MM.1S (cell line): ENCODE results near the gene VMP1.
A peak's percentile ranks its signal among the peaks of the same experiment; 100 is the strongest.

Experiments used
- DNase-seq: peaks from one replicate; pipeline ENCODE4 v3.0.0-alpha.2; 2015
- H2AFZ ChIP-seq: fragments of 300-600 bp; sonication (generic); 2 replicates; pipeline ENCODE4 v1.6.0; 2016; ENCODE audit warnings: antibody characterized with exemption, low read length
- H3F3A ChIP-seq: fragments of 300-600 bp; sonication (generic); 2 replicates; pipeline ENCODE4 v1.6.1; 2016; ENCODE audit warnings: mild to moderate bottlenecking, antibody characterized with exemption, low read length, moderate library complexity, mixed read lengths; ENCODE audit not compliant: insufficient read depth
- H3K27ac ChIP-seq: fragments of 300-600 bp; sonication (generic); 2 replicates; pipeline ENCODE4 v1.5.1; 2016; ENCODE audit warnings: mild to moderate bottlenecking, low read length
- H3K27me3 ChIP-seq: fragments of 300-600 bp; sonication (generic); replicated peaks from 2 replicates; pipeline ENCODE4 v1.6.0; 2016; ENCODE audit warnings: low read length; ENCODE audit not compliant: insufficient read depth
- H3K36me3 ChIP-seq: fragments of 300-600 bp; sonication (generic); replicated peaks from 2 replicates; pipeline ENCODE4 v1.6.1; 2016; ENCODE audit warnings: mild to moderate bottlenecking, low read length, mixed read lengths; ENCODE audit not compliant: insufficient read depth
- H3K4me1 ChIP-seq: fragments of 300-600 bp; sonication (generic); 2 replicates; pipeline ENCODE4 v1.6.1; 2016; ENCODE audit warnings: low read length, mixed read lengths
- H3K4me2 ChIP-seq: fragments of 300-600 bp; sonication (generic); 2 replicates; pipeline ENCODE4 v1.6.0; 2016; ENCODE audit warnings: low read depth, low read length
- H3K4me3 ChIP-seq: fragments of 300-600 bp; sonication (generic); 2 replicates; pipeline ENCODE4 v1.5.1; 2016; ENCODE audit warnings: low read length, mixed read lengths
- H3K79me2 ChIP-seq: fragments of 300-600 bp; sonication (generic); 2 replicates; pipeline ENCODE4 v1.6.1; 2016; ENCODE audit warnings: mixed run types, low read length, mixed read lengths
- H3K9ac ChIP-seq: fragments of 300-600 bp; sonication (generic); 2 replicates; pipeline ENCODE4 v1.6.1; 2016; ENCODE audit warnings: low read length, mixed read lengths
- H3K9me2 ChIP-seq: fragments of 300-600 bp; sonication (generic); replicated peaks from 2 replicates; pipeline ENCODE4 v1.6.1; 2016; ENCODE audit warnings: mild to moderate bottlenecking, low read length, mixed read lengths; ENCODE audit not compliant: insufficient read depth
- H3K9me3 ChIP-seq: fragments of 300-600 bp; sonication (generic); replicated peaks from 2 replicates; pipeline ENCODE4 v1.6.1; 2016; ENCODE audit warnings: mild to moderate bottlenecking, low read length, mixed read lengths; ENCODE audit not compliant: insufficient read depth
- H4K20me1 ChIP-seq: fragments of 300-600 bp; sonication (generic); 2 replicates; pipeline ENCODE4 v1.6.1; 2016; ENCODE audit warnings: mild to moderate bottlenecking, low read length, moderate library complexity, mixed read lengths; ENCODE audit not compliant: insufficient read depth
- CTCF ChIP-seq: fragments of 300-600 bp; sonication (generic); IDR thresholded peaks from 2 replicates; pipeline ENCODE4 v1.5.1; 2016; ENCODE audit warnings: antibody characterized with exemption, low read length, mixed read lengths
- EZH2 ChIP-seq: fragments of 300-600 bp; sonication (generic); optimal IDR thresholded peaks from 2 replicates; pipeline ENCODE3; 2017; ENCODE audit warnings: low read depth, mild to moderate bottlenecking, antibody characterized with exemption, low read length, mixed read lengths
- EZH2phosphoT487 ChIP-seq: fragments of 300-600 bp; sonication (generic); IDR thresholded peaks from 2 replicates; pipeline ENCODE4 v1.6.1; 2018; ENCODE audit warnings: antibody characterized with exemption, low read length

The VMP1 gene

DNA sequence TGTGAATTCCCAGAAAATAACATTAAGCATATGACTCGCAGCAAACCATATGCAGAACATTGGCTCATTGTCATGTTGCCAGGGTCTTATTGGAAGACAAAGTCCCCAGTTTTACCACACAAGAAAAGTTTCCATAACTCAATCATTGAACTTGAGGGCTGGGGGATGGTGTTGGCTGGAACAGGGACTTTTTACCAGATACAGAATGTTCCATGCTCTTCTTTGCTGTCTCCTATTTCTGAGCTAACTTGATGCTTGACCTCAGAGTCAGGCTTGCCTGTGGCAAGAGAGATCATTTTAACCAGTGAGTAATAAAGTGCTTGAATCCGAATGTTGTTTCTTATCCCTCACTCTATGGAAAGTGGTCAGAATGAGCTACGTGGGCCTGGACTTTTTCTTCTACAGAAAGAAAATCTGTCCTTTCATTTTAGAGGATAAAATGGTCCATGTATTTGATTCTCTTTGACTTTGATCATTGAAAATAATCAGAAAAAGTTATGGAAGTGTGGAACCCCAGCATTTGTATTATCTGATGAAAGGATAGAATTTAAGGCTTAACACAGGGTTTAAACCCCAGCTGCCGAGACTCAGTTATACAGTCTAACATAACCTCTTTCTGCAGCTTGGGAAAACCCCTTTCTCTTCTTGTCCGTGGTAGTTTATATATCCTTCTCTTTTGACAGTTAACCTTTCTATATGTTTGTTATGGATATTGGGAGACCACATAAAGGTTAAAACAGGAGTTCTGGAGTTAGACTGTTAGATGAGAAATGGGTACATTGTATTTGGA lies 118.3 kb downstream of the VMP1 start:
- H3K9ac ChIP-seq, result no peak overlapping the region
- H3K4me3 ChIP-seq, result no peak overlapping the region
- no peaks in the 10 kb centered on the region for H3K9me2 ChIP-seq
- H3K9me3 ChIP-seq, result no peaks in the 10 kb centered on the region
- H3F3A ChIP-seq, result peaks cover 22% of the 10 kb centered on the region
- no peak for DNase-seq
- TF ChIP-seq EZH2, result no peak
- no peak for TF ChIP-seq CTCF
- TF ChIP-seq EZH2phosphoT487, result no peak
- no peaks in the 10 kb centered on the region for H3K79me2 ChIP-seq
- H3K27me3 ChIP-seq, result no peaks in the 10 kb centered on the region
- H3K4me2 ChIP-seq, result no peak overlapping the region; the same call in 1 of the 2 replicates
- H3K27ac ChIP-seq, result no peak overlapping the region
- no peak overlapping the region for H2AFZ ChIP-seq
- no peaks in the 10 kb centered on the region for H4K20me1 ChIP-seq
- no peaks in the 10 kb centered on the region for H3K36me3 ChIP-seq
- H3K4me1 ChIP-seq, result peaks cover 54% of the 10 kb centered on the region

- H3F3A ChIP-seq, result peaks cover 22% of the 10 kb centered on the region
- peaks cover 56% of the 10 kb centered on the region for H3K4me1 ChIP-seq
- H3K27me3 ChIP-seq, result no peaks in the 10 kb centered on the region
- H3K9ac ChIP-seq, result no peak overlapping the region
- H3K9me3 ChIP-seq, result no peaks in the 10 kb centered on the region
- peak; percentile 59 for DNase-seq
- H3K4me2 ChIP-seq, result peak overlapping the region; percentile 8
- no peaks in the 10 kb centered on the region for H3K79me2 ChIP-seq
- no peaks in the 10 kb centered on the region for H3K9me2 ChIP-seq
- no peaks in the 10 kb centered on the region for H4K20me1 ChIP-seq
- H3K36me3 ChIP-seq, result no peaks in the 10 kb centered on the region
- no peak overlapping the region for H2AFZ ChIP-seq
- H3K27ac ChIP-seq, result peak overlapping the region; percentile 30; the same call in 1 of the 2 replicates
- TF ChIP-seq CTCF (no peak), EZH2 (no peak), EZH2phosphoT487 (no peak)
- H3K4me3 ChIP-seq, result no peak overlapping the region
These were observed 119.4 kb downstream of the VMP1 start for GRCh38 chr17:59826706-59827453.

- no peak overlapping the region for H2AFZ ChIP-seq
- H3K4me3 ChIP-seq, result no peak overlapping the region
- H3K9me3 ChIP-seq, result no peaks in the 10 kb centered on the region
- H3K27ac ChIP-seq, result peak overlapping the region; percentile 76; the same call in 1 of the 2 replicates
- no peak for DNase-seq
- TF ChIP-seq EZH2 (no peak), CTCF (no peak), EZH2phosphoT487 (no peak)
- H3K9ac ChIP-seq, result 0 out of 2 replicates have a peak overlapping the region, but pooled peaks have one; percentile 14
- H4K20me1 ChIP-seq, result no peaks in the 10 kb centered on the region
- no peaks in the 10 kb centered on the region for H3K9me2 ChIP-seq
- H3K4me2 ChIP-seq, result no peak overlapping the region
- peaks cover 25% of the 10 kb centered on the region for H3F3A ChIP-seq
- H3K27me3 ChIP-seq, result no peaks in the 10 kb centered on the region
- peaks cover 61% of the 10 kb centered on the region for H3K4me1 ChIP-seq
- no peaks in the 10 kb centered on the region for H3K36me3 ChIP-seq
- no peaks in the 10 kb centered on the region for H3K79me2 ChIP-seq
These were observed 120.4 kb downstream of the VMP1 start for GRCh38 chr17:59827721-59828477.
